ENCODE results near the gene SLF2.
A peak's percentile ranks its signal among the peaks of the same experiment; 100 is the strongest.

SLF2 gene

GRCh38 chr10:100912605-100913469 lies at the start of gene SLF2:
SLF2 (plus strand) TSS chr10:100912963; CDS start chr10:100913111, 148 bp downstream.
- peak; percentile 89 for DNase-seq

DNA sequence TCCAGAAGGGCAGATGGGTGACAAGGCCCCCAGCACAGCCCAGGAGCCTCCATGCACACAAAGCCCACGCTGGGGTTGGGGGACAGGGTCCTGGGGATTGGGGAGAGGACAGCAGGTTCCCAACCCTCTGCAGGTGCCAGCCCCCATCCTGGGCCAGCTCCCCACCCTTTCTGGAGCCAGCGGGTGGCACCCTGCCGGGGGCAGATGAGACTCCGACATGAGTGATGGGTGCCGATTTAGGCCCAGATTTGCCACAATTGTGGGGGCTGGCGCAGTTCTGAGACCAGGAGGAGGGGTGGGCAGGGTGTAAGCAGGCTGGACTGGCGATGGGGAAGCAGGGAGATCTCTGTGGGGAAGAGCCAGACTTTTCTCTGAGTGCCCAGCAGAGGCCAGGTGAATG lies 49.3 kb upstream of the SLF2 start:
- no peak for DNase-seq

- no peak for DNase-seq
Observed at GRCh38 chr10:100864036-100864885, 48.5 kb upstream of the SLF2 start.

GRCh38 chr10:100864978-100865377 lies 47.8 kb upstream of the SLF2 start:
- no peak for DNase-seq

- no peak for DNase-seq
Observed at GRCh38 chr10:100866010-100866409, 46.8 kb upstream of the SLF2 start.

DNA sequence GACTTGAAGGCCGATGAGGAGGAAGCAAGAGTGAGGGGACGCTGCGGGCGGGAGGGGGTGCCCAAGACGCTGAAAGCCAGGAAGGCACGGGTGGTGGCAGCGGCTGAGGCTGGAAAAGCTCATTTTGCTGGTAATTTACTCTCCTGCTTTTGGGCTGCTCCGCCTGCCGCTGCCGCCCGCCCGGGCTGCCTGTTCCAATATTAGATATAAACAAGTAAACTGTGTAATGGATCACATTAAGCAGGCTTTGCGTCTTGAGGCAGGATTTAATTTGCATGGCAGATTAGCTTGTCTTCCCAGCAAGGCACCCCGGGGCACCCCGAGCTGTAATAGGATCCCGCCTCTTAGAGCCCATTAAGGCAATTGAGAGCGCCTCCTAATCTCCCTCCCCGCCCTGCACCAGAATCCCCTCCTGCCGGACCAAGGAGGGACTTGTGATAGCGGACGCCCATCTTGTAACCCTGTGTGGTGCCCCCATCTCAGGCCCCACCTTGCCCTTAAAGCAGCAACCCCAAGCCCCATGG lies 46.1 kb upstream of the SLF2 start:
- DNase-seq = no peak

DNA sequence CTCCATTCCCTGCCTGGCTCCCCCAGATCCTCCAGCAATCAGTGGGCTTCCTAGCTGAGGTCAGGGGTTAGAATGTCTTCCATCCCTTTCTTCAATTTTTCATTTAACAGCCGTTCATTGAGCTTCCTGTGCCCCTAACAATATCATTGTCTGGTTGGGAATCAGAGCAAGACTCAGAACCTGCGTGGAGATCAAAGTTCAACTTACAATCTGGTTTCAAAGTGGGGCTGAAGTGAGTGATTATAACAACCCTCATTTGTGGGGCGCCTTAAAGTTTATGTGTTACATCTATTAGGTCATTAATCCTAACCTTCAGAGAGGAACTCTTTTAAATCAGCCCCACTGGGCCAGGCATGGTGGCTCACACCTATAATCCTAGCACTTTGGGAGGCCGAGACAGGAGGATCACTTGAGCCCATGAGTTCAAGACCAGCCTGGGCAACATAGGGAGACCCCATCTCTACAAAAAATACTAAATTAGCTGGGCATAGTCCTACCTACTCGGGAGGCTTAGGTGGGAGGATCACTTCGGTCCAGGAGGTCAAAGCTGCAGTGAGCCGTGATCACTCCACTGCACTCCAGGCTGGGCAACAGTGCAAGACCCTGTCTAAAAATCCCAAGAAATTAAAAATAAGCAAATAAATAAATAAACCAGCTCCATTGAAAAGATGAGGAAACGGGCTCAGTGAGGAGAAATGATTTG lies 45.4 kb upstream of the SLF2 start:
- DNase-seq = no peak

- no peak for DNase-seq
Observed at GRCh38 chr10:100868382-100868781, 44.4 kb upstream of the SLF2 start.

GRCh38 chr10:100869399-100869798 lies 43.4 kb upstream of the SLF2 start:
- no peak for DNase-seq

- DNase-seq = peak; percentile 33
Observed at GRCh38 chr10:100872034-100872791, 40.5 kb upstream of the SLF2 start.

GRCh38 chr10:100873146-100873826 lies 39.5 kb upstream of the SLF2 start:
- no peak for DNase-seq

- no peak for DNase-seq
Observed at GRCh38 chr10:100873827-100874326, 38.9 kb upstream of the SLF2 start.

DNA sequence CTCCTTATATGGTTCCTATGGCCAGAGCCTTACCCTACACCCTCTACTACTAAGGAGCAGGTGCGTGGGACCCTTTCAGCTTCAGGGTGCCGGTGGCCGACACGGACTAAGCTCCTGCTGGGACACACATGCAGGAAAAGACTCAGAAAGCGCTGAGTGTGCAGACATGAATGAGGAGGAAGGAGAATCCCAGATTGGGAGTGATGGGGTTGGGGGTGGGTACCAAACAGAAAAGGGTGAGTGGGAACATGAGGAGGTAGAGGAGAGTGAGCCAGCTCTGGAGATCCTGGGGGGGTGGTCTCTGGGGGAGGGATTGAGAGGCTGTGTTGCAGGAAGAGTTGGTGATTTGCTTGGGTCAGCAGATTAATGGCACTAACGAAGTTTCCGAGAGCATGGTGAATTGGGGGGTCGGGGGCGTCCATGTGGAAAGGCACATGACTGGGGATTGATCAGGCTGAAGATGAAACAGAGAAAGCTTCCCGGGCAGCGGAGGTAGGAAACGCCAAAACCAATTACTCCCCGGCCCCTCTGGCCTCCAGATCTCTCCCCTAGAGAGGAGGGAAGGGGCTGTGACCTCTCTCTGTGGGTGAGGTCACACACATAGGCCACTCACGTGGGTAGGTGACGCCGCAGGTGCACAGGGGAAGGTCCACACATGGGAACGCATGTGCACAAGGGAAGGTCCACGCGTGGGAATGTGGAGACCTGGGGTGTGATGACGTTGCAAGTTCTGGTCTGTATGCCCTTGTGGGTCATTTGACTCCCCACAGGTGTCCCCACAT lies 37.9 kb upstream of the SLF2 start:
- DNase-seq = no peak

DNA sequence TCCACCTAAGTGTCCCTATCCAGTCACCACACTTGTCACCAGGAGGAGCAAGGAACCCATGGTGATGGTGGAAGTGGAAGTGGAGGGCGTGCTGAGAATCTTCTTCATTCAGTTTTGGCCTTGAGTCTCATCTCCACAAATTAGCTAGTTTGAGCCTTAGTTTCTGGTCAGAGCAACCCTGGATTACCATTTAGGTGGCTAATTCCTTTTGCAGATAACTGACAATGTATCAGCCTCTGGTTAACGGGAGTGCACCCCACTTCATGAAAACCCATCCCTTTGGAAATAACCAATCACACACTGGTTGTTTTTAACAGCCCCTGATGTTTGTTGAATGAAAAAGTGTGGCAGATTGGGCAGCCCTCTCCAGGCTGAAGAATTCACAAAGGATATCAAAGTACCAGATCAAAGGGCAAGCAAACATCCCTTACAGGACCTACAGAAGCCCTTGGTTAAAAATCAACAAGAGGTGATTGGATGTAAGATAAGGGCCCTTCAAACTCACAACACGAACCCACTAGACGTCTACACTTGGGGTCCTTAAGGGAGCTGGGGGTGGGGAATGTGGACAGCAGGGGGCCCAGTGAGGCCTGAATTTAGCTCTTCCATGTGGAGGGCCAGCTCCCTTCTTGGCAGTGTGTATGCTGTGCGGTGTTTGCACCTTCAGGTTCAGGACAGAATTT lies 37.1 kb upstream of the SLF2 start:
- DNase-seq = no peak

DNA sequence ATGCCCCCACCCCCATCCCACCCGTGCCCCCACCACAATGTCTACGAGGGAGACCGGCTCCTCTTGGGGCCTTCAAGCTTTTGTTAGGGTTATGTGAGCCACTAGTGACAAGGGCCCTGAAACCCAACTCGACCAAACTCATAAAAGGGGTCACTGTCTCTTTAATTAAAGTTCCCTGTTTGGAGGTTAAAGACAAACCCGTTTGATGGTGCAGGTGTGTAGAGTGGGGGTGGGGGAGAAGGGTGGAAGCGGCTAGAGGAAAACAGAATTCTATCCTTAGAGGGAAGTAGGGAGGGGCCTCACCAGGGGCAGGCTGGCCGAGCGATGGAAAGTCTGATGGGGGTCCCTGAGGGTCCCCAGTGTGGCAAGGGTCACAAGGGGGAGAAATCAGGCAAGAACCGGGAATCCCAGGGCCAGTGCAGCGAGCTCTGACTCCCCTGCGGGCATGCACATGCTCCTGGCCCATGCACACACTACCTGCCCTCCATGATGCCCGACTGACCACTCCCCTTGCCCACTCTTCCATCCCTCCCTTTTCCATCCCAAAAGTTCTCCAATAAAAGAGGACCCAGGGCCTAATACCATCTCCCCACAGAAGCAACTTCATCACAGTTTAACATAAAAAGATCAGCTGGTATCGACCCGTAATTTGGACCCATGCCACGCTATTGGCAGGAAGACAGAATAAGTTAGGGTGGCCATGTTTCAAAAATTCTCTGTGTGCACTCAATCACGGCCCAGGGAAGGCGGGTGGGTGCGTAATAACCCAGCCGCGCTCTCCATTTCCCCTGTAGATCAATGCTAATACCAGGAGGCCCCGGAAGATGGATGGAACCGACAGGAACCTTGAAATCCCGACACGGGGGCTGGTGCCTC lies 35.9 kb upstream of the SLF2 start:
- DNase-seq = no peak

DNA sequence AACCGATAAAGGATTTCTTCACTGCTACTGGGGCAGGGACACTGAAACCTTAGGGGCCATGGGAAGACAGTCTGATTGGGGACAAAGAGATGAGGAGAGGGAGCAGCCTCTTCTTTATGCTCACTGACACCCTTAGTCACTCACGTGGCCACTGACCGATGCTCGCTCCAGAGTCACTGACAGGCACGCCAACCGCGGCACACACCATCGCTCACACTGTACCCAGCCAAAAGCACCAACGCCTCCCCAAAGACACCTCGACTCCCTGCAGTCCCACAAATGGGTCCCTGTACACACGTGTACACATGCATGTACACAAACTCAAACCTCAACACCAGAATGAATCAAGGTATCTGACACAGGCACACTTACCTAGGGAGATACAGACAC lies 35.3 kb upstream of the SLF2 start:
- no peak for DNase-seq

GRCh38 chr10:100878291-100878910 lies 34.4 kb upstream of the SLF2 start:
- DNase-seq = peak; percentile 28

DNA sequence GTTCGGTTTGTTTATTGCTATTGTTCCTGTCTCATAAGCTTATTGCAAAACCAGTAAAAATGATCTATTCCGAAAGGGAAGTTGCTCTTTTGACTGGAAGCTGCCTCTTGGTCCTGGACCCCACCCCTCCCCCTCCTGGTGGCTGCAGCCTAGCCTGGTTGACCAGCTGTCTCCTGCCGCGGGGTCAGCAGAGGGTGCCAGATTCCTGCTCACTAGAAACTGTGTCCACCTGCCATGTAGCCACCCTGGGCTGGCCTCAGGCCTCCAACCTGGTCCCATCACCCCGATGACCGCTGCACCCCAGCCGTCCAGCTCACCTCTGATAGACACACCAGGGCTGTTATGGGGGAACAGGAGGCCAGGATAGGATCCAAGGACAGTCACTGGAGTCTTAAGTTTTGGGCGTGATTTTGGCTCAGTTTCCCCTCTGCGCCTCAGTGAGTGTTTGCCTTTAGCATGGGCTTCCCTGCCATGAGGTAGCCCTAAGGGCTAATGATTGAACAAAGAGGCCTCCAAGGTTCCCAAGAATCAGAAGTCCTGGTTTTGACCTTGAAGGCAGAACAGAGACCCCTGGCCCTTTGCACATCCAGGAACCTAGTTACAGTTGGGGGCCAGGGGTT lies 32.9 kb upstream of the SLF2 start:
- DNase-seq = no peak

Data from KG1 (cell line).